GM19099 (cell line): Measurements from ENCODE around the gene PLPP3.

Experiments
- POLR2A ChIP-seq: IDR thresholded peaks from 3 replicates; pipeline ENCODE4 v1.6.1; 2011; ENCODE audit warnings: low read depth; ENCODE audit not compliant: insufficient read length; ENCODE audit errors: extremely low read depth

The PLPP3 gene

GRCh38 chr1:56577406-56578137, 1.8 kb downstream of the PLPP3 start:
- TF ChIP-seq POLR2A, result no peak

- no peak for TF ChIP-seq POLR2A
Observed at GRCh38 chr1:56576880-56577405, 2.4 kb downstream of the PLPP3 start.

GRCh38 chr1:56575865-56576264, 3.5 kb downstream of the PLPP3 start:
- no peak for TF ChIP-seq POLR2A

- no peak for TF ChIP-seq POLR2A
Observed at GRCh38 chr1:56574794-56575193, 4.6 kb downstream of the PLPP3 start.

- no peak for TF ChIP-seq POLR2A
Observed at GRCh38 chr1:56573311-56573710, 6.1 kb downstream of the PLPP3 start.

GRCh38 chr1:56572334-56573050, 6.9 kb downstream of the PLPP3 start:
- no peak for TF ChIP-seq POLR2A

- TF ChIP-seq POLR2A, result no peak
Observed at GRCh38 chr1:56571448-56571847, 7.9 kb downstream of the PLPP3 start.

- no peak for TF ChIP-seq POLR2A
Observed at GRCh38 chr1:56570924-56571372, 8.4 kb downstream of the PLPP3 start.

- no peak for TF ChIP-seq POLR2A
Observed at GRCh38 chr1:56569661-56570060, 9.7 kb downstream of the PLPP3 start.

- TF ChIP-seq POLR2A, result no peak
Observed at GRCh38 chr1:56566994-56567393, 12.4 kb downstream of the PLPP3 start.

GRCh38 chr1:56566061-56566744, 13.2 kb downstream of the PLPP3 start:
- no peak for TF ChIP-seq POLR2A

GRCh38 chr1:56564615-56565014, 14.7 kb downstream of the PLPP3 start:
- no peak for TF ChIP-seq POLR2A

- TF ChIP-seq POLR2A, result no peak
Observed at GRCh38 chr1:56563568-56563967, 15.8 kb downstream of the PLPP3 start.

GRCh38 chr1:56562891-56563452, 16.4 kb downstream of the PLPP3 start:
- no peak for TF ChIP-seq POLR2A
